Bone marrow (tissue), 2 donors: ENCODE measurements around the gene SNHG17.
"Not testable (repeated sequence)": the region's sequence is repeated elsewhere in the genome, so short reads cannot be mapped to it uniquely, and the experiment has no call there.

Source experiments
- DNase-seq, 2 donors: peaks; one replicate each; lab custom pipeline; 2025; lab: John Stamatoyannopoulos, UW

The SNHG17 gene

GRCh38 chr20:38447931-38448675 lies 13.0 kb upstream of the SNHG17 start:
- DNase-seq = no peak

DNA sequence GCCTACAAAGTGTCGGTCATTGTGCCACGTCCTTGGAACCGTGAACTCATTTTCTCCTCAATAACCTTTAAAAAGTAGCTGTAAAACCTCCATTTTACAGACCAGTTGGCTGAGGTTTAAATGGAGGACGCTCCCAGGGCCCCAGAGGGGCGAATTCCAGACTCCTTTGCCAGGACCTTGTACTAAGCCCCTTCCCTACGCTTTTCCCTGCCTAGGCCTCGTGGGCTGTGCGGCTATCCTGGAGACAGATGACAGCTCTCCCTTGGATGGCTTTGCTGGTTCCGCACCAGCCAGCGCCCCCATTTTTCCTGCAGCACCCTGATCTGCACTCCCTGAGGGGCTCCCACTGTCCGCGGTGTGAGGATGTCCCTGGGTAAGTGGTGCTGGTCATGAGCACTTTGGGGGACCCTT lies 12.1 kb upstream of the SNHG17 start:
- DNase-seq = no peak

- DNase-seq = peak; percentile 71 to 83
Measured at GRCh38 chr20:38446441-38447209, 11.5 kb upstream of the SNHG17 start.

DNA sequence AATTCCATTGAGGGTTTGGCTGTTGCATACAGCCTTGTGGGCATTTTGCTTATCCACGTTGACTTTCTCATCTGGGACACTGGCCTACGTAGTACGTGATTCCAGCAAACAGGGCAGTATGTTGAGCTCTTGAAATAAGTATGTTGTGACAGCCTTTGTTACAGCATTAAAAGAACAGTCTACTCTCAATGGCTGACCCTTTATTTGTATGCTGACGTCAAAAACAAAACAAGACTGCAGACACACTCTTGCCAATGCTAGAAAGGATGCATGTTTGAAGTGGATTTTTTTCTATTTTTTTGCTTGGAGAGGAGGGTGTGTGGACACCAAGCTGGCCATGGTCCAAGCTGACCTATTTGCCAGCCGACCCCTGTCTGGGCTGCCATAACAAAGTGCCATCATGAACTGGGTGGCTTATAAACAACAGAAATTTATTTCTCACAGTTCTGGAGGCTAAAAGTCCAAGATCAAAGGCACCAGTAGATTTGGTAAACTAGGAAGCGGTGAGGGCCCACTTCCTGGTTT lies 10.8 kb upstream of the SNHG17 start:
- no peak for DNase-seq

- no peak for DNase-seq
Measured at GRCh38 chr20:38445381-38445796, 10.3 kb upstream of the SNHG17 start.

DNA sequence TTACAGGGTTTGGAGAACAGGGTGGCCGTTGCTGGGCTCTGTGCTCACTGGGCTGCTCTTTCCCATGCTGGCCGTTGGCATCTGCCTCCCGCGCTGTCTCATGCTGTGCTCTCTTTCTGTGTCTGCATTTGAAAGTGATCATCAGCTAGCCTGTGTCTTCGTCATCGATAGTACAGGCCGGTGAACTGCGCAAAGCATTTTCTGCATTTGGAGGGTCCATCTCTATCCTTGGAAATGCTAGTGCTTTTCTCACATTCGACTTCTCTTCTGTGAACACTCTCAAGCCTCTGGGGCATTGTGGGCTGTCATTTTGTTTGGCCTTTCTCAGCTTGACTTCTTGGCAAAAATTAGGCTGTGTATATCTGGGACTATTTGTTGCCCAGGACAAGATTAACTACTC lies 6.8 kb upstream of the SNHG17 start:
- DNase-seq = no peak

GRCh38 chr20:38441110-38441509 lies 6.0 kb upstream of the SNHG17 start:
- not testable (repeated sequence) for DNase-seq

DNA sequence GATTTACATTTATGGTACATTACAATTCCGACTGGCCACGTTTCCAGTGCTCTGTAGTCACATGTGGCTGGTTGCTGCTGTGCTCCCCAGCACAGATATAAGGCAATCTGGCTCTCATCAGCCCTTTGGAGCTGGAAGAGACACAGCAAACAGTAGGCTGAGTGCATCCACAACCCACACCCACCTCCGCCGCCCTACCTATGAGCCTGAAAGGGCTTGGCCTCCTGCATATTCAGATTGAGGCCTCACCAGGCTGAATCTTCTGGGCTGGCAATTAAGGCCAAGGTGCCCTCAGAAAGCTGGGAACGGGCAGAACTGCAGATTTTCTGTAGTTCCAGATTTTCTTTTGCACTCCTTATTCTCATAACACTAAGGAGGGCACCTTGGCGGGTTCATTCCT lies 2.7 kb upstream of the SNHG17 start:
- no peak for DNase-seq

- DNase-seq = no peak
Measured at GRCh38 chr20:38435555-38435939, 419 bp upstream of the SNHG17 start.

- DNase-seq = peak in 1 of 2 donors; percentile 41
Measured at GRCh38 chr20:38434301-38434741, 807 bp downstream of the SNHG17 start.

GRCh38 chr20:38433304-38433972 lies 1.7 kb downstream of the SNHG17 start:
- DNase-seq = no peak

- DNase-seq = not testable (repeated sequence)
Measured at GRCh38 chr20:38432870-38433269, 2.3 kb downstream of the SNHG17 start.

DNA sequence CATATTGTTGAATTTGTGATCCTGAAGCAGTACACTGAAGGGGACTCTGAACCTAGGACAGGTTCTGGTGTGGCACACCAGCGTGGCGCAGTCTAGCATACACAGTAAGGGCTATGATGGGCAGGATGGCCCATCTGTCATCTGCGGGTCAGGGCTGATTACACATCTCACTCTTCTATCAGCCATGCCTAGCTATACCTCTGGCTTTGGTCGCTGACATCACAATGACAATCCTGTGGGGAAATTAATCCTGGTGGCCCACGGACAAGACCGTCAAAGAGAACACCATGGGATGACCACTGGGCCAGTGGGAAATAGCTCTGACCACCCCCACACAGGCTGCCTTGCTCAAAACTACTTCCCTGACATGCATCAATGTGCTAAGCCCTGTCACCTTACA lies 2.8 kb downstream of the SNHG17 start:
- no peak for DNase-seq

DNA sequence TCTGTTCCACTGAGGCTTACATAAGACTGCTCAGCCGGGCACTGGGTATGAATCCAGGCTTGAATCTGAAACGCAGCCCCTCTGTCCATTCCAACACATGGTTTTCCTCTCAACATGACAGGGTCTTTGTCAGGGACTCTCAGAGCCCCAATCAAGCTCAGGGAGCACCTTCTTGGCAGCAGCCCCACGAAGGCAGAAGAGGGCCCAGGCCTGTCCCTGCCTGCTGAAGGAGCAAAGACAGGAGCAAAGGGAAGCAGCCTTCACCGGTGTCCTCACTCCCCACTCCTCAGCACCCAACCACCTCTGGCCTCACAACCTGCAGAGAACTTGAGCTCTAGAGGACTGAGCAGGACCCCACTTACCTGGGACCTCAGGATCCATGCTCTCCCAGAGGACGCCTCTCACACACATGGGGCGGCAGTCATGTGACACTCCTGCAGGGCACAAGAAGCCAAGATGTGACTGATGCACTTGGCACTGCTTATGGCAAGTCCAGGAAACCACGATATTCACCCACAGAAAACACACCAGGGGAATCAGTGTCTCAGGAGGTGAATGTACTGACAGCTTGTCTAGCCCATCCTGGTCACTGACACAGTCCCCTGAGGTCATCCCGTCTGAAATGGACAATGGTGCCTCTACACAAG lies 4.3 kb downstream of the SNHG17 start:
- DNase-seq = no peak

DNA sequence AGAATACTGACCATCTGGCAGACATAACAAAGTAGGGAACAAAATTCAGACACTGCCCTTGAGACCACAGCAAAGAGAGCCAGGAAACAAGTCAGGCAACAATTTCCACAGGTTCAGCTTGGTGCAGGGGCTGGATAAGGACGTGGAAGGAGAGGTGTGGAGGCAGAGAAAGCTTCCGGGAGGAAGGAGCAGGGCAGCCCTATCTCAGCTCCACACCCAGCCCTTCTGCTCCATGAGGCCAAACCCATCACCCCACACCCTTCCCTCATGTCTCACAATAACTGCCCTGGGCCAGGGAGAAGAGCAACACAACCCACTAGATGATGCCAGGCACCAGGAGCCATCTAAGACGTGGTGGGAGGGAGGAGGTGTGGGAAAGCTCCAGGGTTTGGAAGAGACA lies 5.8 kb downstream of the SNHG17 start:
- no peak for DNase-seq

DNA sequence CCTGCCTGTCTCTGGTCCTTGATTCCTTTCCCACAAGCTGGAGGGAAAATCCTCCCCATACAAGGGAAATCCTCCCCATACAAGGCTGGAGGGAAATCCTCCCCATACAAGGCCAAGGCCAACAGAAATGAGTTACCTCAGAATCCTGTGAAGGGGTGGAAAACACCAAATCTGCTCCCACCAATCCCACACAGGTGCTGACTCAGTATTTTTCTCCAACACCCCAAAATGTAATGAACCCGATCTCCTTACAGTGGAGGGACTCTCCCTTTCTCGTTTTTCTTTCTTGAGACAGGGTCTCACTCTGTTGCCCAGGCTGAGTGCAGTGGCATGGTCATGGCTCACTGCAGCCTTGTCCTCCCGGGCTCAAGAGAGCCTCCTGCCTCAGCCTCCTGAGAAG lies 6.3 kb downstream of the SNHG17 start:
- no peak for DNase-seq

DNA sequence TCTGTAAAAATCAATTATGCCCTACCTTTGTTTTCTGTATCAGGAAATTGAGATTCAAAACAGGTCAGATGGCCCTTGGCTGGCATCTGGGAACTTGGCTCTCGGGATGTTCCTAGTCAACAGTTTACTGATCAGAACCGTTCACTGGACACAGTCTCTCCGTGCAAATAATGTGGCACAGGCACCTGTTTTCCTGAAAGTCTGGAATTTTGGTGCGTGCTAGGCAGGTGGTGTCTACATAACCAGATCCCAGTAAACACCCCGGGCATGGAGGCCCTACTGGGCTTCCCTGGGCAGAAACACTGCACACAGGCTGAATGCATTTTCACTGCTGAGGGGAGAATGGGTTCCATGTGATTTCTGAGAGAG lies 7.5 kb downstream of the SNHG17 start:
- no peak for DNase-seq

DNA sequence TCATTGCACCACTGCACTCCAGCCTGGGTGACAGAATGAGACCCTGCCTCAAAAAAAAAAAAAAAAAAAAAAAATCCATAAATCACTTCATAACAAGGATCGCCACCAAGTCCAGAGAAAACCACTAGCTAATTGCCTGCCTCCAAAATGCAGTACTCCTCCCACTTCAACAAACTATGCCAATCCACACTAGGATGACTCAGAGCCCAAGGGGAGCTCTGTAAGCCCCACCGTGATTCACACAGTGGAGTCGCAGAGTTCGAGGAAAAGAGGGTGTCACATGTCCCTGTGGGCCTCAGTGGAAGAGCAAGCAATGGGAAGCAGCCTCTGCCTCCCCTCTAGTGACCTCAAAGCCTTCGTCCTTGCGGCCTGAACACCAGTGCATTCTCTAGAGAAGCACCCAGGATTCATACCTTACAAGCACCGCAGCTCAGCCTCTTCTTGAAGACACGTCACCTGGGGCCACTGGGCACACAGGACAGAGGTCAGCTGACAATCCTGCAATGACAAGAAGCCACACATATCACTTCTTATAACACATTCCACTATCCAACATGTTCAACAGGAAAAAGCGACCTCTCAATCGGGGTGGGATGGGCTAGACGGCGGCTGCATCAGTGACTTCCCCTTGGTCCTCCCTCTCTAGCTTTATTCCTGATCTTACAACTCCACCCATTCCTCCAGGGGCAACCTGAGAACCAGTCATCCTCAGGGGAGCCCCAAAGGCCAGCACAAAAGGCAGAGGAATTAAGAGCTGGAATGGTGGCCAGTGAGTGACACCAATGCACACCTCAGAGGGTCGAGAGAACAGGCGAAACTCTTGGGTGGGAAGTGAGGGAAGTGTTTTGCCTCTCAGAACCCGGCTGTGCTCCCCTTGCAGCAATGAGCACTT lies 8.9 kb downstream of the SNHG17 start:
- peak in 1 of 2 donors; percentile 2 for DNase-seq

DNA sequence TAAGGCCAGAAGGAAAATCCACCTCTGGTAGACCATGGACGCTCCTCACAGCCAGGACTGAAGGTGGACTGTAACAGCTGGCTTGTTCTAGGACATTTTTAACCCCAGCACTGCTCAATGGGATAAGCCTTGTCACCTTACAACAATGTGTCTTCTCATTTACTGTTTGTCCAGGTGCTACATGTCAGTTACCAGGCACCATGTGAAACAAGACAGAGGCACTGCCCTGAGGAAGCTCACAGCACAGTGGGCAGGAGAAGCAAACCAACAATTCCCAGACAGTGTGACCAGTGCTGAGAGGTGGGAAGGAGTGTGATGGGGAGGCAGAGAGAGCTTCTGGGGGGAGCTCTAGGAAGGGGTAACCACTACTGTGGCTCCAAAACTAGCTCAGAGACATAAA lies 10.7 kb downstream of the SNHG17 start:
- no peak for DNase-seq

- no peak for DNase-seq
Measured at GRCh38 chr20:38423541-38423940, 11.6 kb downstream of the SNHG17 start.

DNA sequence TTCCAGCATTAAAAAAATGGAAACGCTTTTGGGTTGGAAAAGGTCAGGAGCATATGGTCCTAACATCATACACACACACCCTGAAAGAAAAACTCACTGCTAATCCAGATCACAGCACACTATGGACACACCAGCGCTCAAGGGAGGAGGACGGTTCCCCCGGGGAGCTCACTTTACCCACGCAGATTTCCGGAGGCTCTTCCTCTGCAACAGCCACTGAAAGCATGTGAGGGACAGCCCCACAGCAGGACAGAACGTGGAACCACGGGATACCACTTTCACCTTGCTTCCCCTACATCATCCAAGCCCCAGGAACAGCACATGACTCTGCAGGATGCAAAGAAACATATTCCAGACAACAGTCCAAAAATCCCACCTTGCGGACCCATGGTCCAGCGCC lies 13.2 kb downstream of the SNHG17 start:
- no peak for DNase-seq
